ENCODE measurements around the gene SYPL1. TPM values are rescaled to one million over a fixed set of nuclear protein-coding genes. Genes with fewer than 3 reads are reported as not detected.

The SYPL1 gene
- total RNA-seq, 1 donor from 2014 or later, result 59.7 TPM

- H4K20me1 ChIP-seq (ENCODE audit: insufficient read depth, low read length), result peaks cover 7% of the 10 kb centered on the region
Observed at GRCh38 chr7:106114716-106115383, 2.7 kb upstream of the SYPL1 start.

GRCh38 chr7:106112972-106113421, 885 bp upstream of the SYPL1 start:
- DNase-seq (ENCODE audit: low read depth) (no peak), FAIRE-seq (no peak)
- Histone ChIP-seq H3K4me1 (ENCODE audit: insufficient read depth, low read length) (peaks cover 6% of the 10 kb centered on the region), H4K20me1 (ENCODE audit: insufficient read depth, low read length) (peaks cover 20% of the 10 kb centered on the region), H3K4me3 (ENCODE audit: insufficient read depth, low read depth, low read length) (peak overlapping the region; percentile 48), H3K79me2 (ENCODE audit: insufficient read depth, low read length) (peaks cover 38% of the 10 kb centered on the region), H3K27ac (ENCODE audit: low read depth, low read length) (no peak overlapping the region), H2AFZ (ENCODE audit: low read depth, low read length) (peak overlapping the region; percentile 84), H3K27me3 (ENCODE audit: insufficient read depth, low read length) (no peaks in the 10 kb centered on the region), H3K4me2 (ENCODE audit: low read length) (peak overlapping the region; percentile 88), H3K9me3 (ENCODE audit: insufficient read depth, low read depth, low read length) (no peaks in the 10 kb centered on the region), H3K9ac (ENCODE audit: low read length) (peak overlapping the region; percentile 84), H3K36me3 (ENCODE audit: insufficient read depth, low read length) (no peaks in the 10 kb centered on the region)
- Mint-ChIP-seq H3K27ac (ENCODE audit: unreplicated experiment) (peak overlapping the region; percentile 81), H3K36me3 (ENCODE audit: low read depth, unreplicated experiment) (no peaks in the 10 kb centered on the region), H3K27me3 (ENCODE audit: low read depth, unreplicated experiment) (peaks cover 4% of the 10 kb centered on the region), H3K4me1 (ENCODE audit: low read depth, unreplicated experiment) (peaks cover 15% of the 10 kb centered on the region), H3K4me3 (ENCODE audit: unreplicated experiment) (peak overlapping the region; percentile 91), H3K9me3 (ENCODE audit: unreplicated experiment) (no peaks in the 10 kb centered on the region)
- TF ChIP-seq EZH2 (IDR thresholded peaks at IDR 0.05; ENCODE audit: insufficient read depth, low read length), result no peak
- TF ChIP-seq, protein P1, sequence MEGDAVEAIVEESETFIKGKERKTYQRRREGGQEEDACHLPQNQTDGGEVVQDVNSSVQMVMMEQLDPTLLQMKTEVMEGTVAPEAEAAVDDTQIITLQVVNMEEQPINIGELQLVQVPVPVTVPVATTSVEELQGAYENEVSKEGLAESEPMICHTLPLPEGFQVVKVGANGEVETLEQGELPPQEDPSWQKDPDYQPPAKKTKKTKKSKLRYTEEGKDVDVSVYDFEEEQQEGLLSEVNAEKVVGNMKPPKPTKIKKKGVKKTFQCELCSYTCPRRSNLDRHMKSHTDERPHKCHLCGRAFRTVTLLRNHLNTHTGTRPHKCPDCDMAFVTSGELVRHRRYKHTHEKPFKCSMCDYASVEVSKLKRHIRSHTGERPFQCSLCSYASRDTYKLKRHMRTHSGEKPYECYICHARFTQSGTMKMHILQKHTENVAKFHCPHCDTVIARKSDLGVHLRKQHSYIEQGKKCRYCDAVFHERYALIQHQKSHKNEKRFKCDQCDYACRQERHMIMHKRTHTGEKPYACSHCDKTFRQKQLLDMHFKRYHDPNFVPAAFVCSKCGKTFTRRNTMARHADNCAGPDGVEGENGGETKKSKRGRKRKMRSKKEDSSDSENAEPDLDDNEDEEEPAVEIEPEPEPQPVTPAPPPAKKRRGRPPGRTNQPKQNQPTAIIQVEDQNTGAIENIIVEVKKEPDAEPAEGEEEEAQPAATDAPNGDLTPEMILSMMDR (IDR thresholded peaks at IDR 0.05; ENCODE audit: insufficient read depth, low read depth, low read length), result no peak

More at GRCh38 chr7:106114716-106115383, 2.7 kb upstream of the SYPL1 start:
- H3K27ac Mint-ChIP-seq (ENCODE audit: unreplicated experiment), result no peak overlapping the region
- Histone ChIP-seq H3K27ac (ENCODE audit: low read depth, low read length) (no peak overlapping the region), H3K27me3 (ENCODE audit: insufficient read depth, low read length) (no peaks in the 10 kb centered on the region), H3K36me3 (ENCODE audit: insufficient read depth, low read length) (no peaks in the 10 kb centered on the region), H3K4me3 (ENCODE audit: insufficient read depth, low read depth, low read length) (no peak overlapping the region), H3K9ac (ENCODE audit: low read length) (no peak overlapping the region), H3K79me2 (ENCODE audit: insufficient read depth, low read length) (peaks cover 19% of the 10 kb centered on the region), H3K9me3 (ENCODE audit: insufficient read depth, low read depth, low read length) (no peaks in the 10 kb centered on the region), H2AFZ (ENCODE audit: low read depth, low read length) (no peak overlapping the region), H3K4me1 (ENCODE audit: insufficient read depth, low read length) (peaks cover 6% of the 10 kb centered on the region), H3K4me2 (ENCODE audit: low read length) (no peak overlapping the region)
- H3K36me3 Mint-ChIP-seq (ENCODE audit: low read depth, unreplicated experiment), result no peaks in the 10 kb centered on the region
- TF ChIP-seq EZH2 (IDR thresholded peaks at IDR 0.05; ENCODE audit: insufficient read depth, low read length), result no peak
- TF ChIP-seq, protein P1 (IDR thresholded peaks at IDR 0.05; ENCODE audit: insufficient read depth, low read depth, low read length), result no peak
- H3K4me3 Mint-ChIP-seq (ENCODE audit: unreplicated experiment), result no peak overlapping the region
- H3K27me3 Mint-ChIP-seq (ENCODE audit: low read depth, unreplicated experiment), result peaks cover 4% of the 10 kb centered on the region
- no peak for FAIRE-seq
- DNase-seq (ENCODE audit: low read depth), result no peak
- H3K4me1 Mint-ChIP-seq (ENCODE audit: low read depth, unreplicated experiment), result peaks cover 4% of the 10 kb centered on the region
- H3K9me3 Mint-ChIP-seq (ENCODE audit: unreplicated experiment), result no peaks in the 10 kb centered on the region

GRCh38 chr7:106111655-106112117, 426 bp downstream of the SYPL1 start:
- Histone ChIP-seq H3K4me2 (ENCODE audit: low read length) (peak overlapping the region; percentile 88), H3K27ac (ENCODE audit: low read depth, low read length) (peak overlapping the region; percentile 88), H4K20me1 (ENCODE audit: insufficient read depth, low read length) (peaks cover 20% of the 10 kb centered on the region), H3K4me1 (ENCODE audit: insufficient read depth, low read length) (peaks cover 6% of the 10 kb centered on the region), H3K9ac (ENCODE audit: low read length) (peak overlapping the region; percentile 84), H3K79me2 (ENCODE audit: insufficient read depth, low read length) (peaks cover 49% of the 10 kb centered on the region), H3K27me3 (ENCODE audit: insufficient read depth, low read length) (no peaks in the 10 kb centered on the region), H3K36me3 (ENCODE audit: insufficient read depth, low read length) (no peaks in the 10 kb centered on the region), H3K9me3 (ENCODE audit: insufficient read depth, low read depth, low read length) (no peaks in the 10 kb centered on the region), H2AFZ (ENCODE audit: low read depth, low read length) (peak overlapping the region; percentile 91), H3K4me3 (ENCODE audit: insufficient read depth, low read depth, low read length) (peak overlapping the region; percentile 76)
- FAIRE-seq (no peak), DNase-seq (ENCODE audit: low read depth) (no peak)
- Mint-ChIP-seq H3K9me3 (ENCODE audit: unreplicated experiment) (no peaks in the 10 kb centered on the region), H3K36me3 (ENCODE audit: low read depth, unreplicated experiment) (no peaks in the 10 kb centered on the region), H3K4me3 (ENCODE audit: unreplicated experiment) (peak overlapping the region; percentile 88), H3K27ac (ENCODE audit: unreplicated experiment) (peak overlapping the region; percentile 88), H3K27me3 (ENCODE audit: low read depth, unreplicated experiment) (peaks cover 4% of the 10 kb centered on the region), H3K4me1 (ENCODE audit: low read depth, unreplicated experiment) (peaks cover 15% of the 10 kb centered on the region)
- TF ChIP-seq, protein P1 (IDR thresholded peaks at IDR 0.05; ENCODE audit: insufficient read depth, low read depth, low read length), result no peak
- no peak for TF ChIP-seq EZH2 (IDR thresholded peaks at IDR 0.05; ENCODE audit: insufficient read depth, low read length)

All from astrocyte (in vitro differentiated cells and primary cell).